ENCODE data around the gene HMG20B. TPM values are rescaled to one million over a fixed set of nuclear protein-coding genes. Genes with fewer than 3 reads are reported as not detected.
"Not testable (repeated sequence)": the region's sequence is repeated elsewhere in the genome, so short reads cannot be mapped to it uniquely, and the experiment has no call there.

Gene HMG20B
- 127 and 135 TPM in 2 replicates for total RNA-seq (2014; rRNA removed)
- 84.5 TPM for polyA plus RNA-seq (2012)

- no peak for DNase-seq (ENCODE audit: low read depth)
These were observed at the start of gene HMG20B for GRCh38 chr19:3572855-3573161. HMG20B (plus strand) TSS chr19:3572944; CDS start chr19:3573310, 366 bp downstream.

GRCh38 chr19:3523361-3524077 lies 49.2 kb upstream of the HMG20B start:
- no peak for DNase-seq (ENCODE audit: low read depth)

GRCh38 chr19:3524078-3524842 lies 48.5 kb upstream of the HMG20B start:
- no peak for DNase-seq (ENCODE audit: low read depth)

GRCh38 chr19:3524904-3525451 lies 47.8 kb upstream of the HMG20B start:
- DNase-seq (ENCODE audit: low read depth) = no peak

GRCh38 chr19:3526507-3527237 lies 46.1 kb upstream of the HMG20B start:
- DNase-seq (ENCODE audit: low read depth) = no peak

GRCh38 chr19:3527238-3527910 lies 45.4 kb upstream of the HMG20B start:
- DNase-seq (ENCODE audit: low read depth) = no peak

GRCh38 chr19:3528080-3528479 lies 44.7 kb upstream of the HMG20B start:
- DNase-seq (ENCODE audit: low read depth) = no peak

- DNase-seq (ENCODE audit: low read depth) = no peak
These were observed 44.1 kb upstream of the HMG20B start for GRCh38 chr19:3528539-3529211.

- DNase-seq (ENCODE audit: low read depth) = not testable (repeated sequence)
These were observed 43.4 kb upstream of the HMG20B start for GRCh38 chr19:3529299-3529698.

GRCh38 chr19:3530389-3530788 lies 42.4 kb upstream of the HMG20B start:
- DNase-seq (ENCODE audit: low read depth) = no peak

- DNase-seq (ENCODE audit: low read depth) = no peak
These were observed 41.0 kb upstream of the HMG20B start for GRCh38 chr19:3531716-3532115.

GRCh38 chr19:3532154-3532786 lies 40.5 kb upstream of the HMG20B start:
- DNase-seq (ENCODE audit: low read depth) = no peak

GRCh38 chr19:3533033-3533432 lies 39.7 kb upstream of the HMG20B start:
- no peak for DNase-seq (ENCODE audit: low read depth)

- no peak for DNase-seq (ENCODE audit: low read depth)
These were observed 39.1 kb upstream of the HMG20B start for GRCh38 chr19:3533563-3534216.

- no peak for DNase-seq (ENCODE audit: low read depth)
These were observed 38.1 kb upstream of the HMG20B start for GRCh38 chr19:3534375-3535234.

GRCh38 chr19:3535235-3535535 lies 37.6 kb upstream of the HMG20B start:
- no peak for DNase-seq (ENCODE audit: low read depth)

- no peak for DNase-seq (ENCODE audit: low read depth)
These were observed 37.2 kb upstream of the HMG20B start for GRCh38 chr19:3535563-3535965.

GRCh38 chr19:3535981-3536380 lies 36.8 kb upstream of the HMG20B start:
- DNase-seq (ENCODE audit: low read depth) = no peak

GRCh38 chr19:3536429-3537100 lies 36.2 kb upstream of the HMG20B start:
- DNase-seq (ENCODE audit: low read depth) = no peak
